Measurements from ENCODE around the gene XPR1. TPM values are rescaled to one million over a fixed set of nuclear protein-coding genes. Genes with fewer than 3 reads are reported as not detected.

XPR1 gene
- total and polyA plus RNA-seq, 2 experiments from 2014 or later = 18.1 to 36.4 TPM

GRCh38 chr1:180920702-180921101 is 288.9 kb downstream of the XPR1 start:
- DNase-seq (ENCODE audit: low read depth in 1 of 2, low spot score in 1 of 2) = no peak
- Histone ChIP-seq H3K36me3 (no peaks in the 10 kb centered on the region), H3K9me3 (ENCODE audit: low read depth) (no peaks in the 10 kb centered on the region), H3K27me3 (no peaks in the 10 kb centered on the region), H3K4me3 (no peak overlapping the region), H3K27ac (no peak overlapping the region), H3K4me1 (ENCODE audit: low read depth) (peaks cover 22% of the 10 kb centered on the region)
- TF ChIP-seq CTCF (IDR thresholded peaks at IDR 0.05; ENCODE audit: low read depth, low read length) = peak; percentile 38

GRCh38 chr1:180921386-180921785 is 289.6 kb downstream of the XPR1 start:
- Histone ChIP-seq H3K27ac (no peak overlapping the region), H3K4me1 (ENCODE audit: low read depth) (peaks cover 29% of the 10 kb centered on the region), H3K27me3 (no peaks in the 10 kb centered on the region), H3K4me3 (no peak overlapping the region), H3K36me3 (no peaks in the 10 kb centered on the region), H3K9me3 (ENCODE audit: low read depth) (no peaks in the 10 kb centered on the region)
- DNase-seq (ENCODE audit: low read depth in 1 of 2, low spot score in 1 of 2) = no peak
- TF ChIP-seq CTCF (IDR thresholded peaks at IDR 0.05; ENCODE audit: low read depth, low read length) = no peak

- Histone ChIP-seq H3K27ac (no peak overlapping the region), H3K4me3 (no peak overlapping the region), H3K27me3 (no peaks in the 10 kb centered on the region), H3K4me1 (ENCODE audit: low read depth) (peaks cover 36% of the 10 kb centered on the region), H3K9me3 (ENCODE audit: low read depth) (no peaks in the 10 kb centered on the region), H3K36me3 (no peaks in the 10 kb centered on the region)
- TF ChIP-seq CTCF (IDR thresholded peaks at IDR 0.05; ENCODE audit: low read depth, low read length) = no peak
- DNase-seq (ENCODE audit: low read depth in 1 of 2, low spot score in 1 of 2) = no peak
Observed at GRCh38 chr1:180921891-180922630, 290.2 kb downstream of the XPR1 start.

GRCh38 chr1:180922631-180923015 is 290.8 kb downstream of the XPR1 start:
- Histone ChIP-seq H3K27me3 (no peaks in the 10 kb centered on the region), H3K36me3 (no peaks in the 10 kb centered on the region), H3K9me3 (ENCODE audit: low read depth) (no peaks in the 10 kb centered on the region), H3K27ac (no peak overlapping the region), H3K4me3 (no peak overlapping the region), H3K4me1 (ENCODE audit: low read depth) (peaks cover 42% of the 10 kb centered on the region)
- no peak for DNase-seq (ENCODE audit: low read depth in 1 of 2, low spot score in 1 of 2)
- TF ChIP-seq CTCF (IDR thresholded peaks at IDR 0.05; ENCODE audit: low read depth, low read length) = no peak

GRCh38 chr1:180923021-180923841 is 291.4 kb downstream of the XPR1 start:
- TF ChIP-seq CTCF (IDR thresholded peaks at IDR 0.05; ENCODE audit: low read depth, low read length) = no peak
- Histone ChIP-seq H3K9me3 (ENCODE audit: low read depth) (no peaks in the 10 kb centered on the region), H3K4me3 (no peak overlapping the region), H3K27me3 (no peaks in the 10 kb centered on the region), H3K36me3 (no peaks in the 10 kb centered on the region), H3K4me1 (ENCODE audit: low read depth) (peaks cover 48% of the 10 kb centered on the region), H3K27ac (no peak overlapping the region)
- DNase-seq (ENCODE audit: low read depth in 1 of 2, low spot score in 1 of 2) = peak; percentile 15 to 74

Data from cardiac muscle cell (in vitro differentiated cells and primary cell).